ENCODE data around the gene MED28. TPM values are rescaled to one million over a fixed set of nuclear protein-coding genes. Genes with fewer than 3 reads are reported as not detected.
"Not testable (repeated sequence)": the region's sequence is repeated elsewhere in the genome, so short reads cannot be mapped to it uniquely, and the experiment has no call there.

Gene MED28
- total RNA-seq (2014; rRNA removed; shearing (Covaris generic); ENCODE audit: low replicate concordance): 24.8 and 48.7 TPM in 2 replicates

- peaks cover 42% of the 10 kb centered on the region for H3K4me1 ChIP-seq (ENCODE audit: low read length)
- H3K4me2 ChIP-seq (ENCODE audit: low read depth, low read length, poor library complexity, severe bottlenecking): peak within 1 kb of the TSS; percentile 100
- H3K27ac ChIP-seq (ENCODE audit: low read length): peak within 1 kb of the TSS; percentile 71
- H2AFZ ChIP-seq (ENCODE audit: low read length): peak within 1 kb of the TSS; percentile 89
- H3K9me2 ChIP-seq (replicated peaks; ENCODE audit: insufficient read depth, low read length): no peaks in the 10 kb centered on the region
- peaks cover 16% of the 10 kb centered on the region; the same call in 1 of the 2 replicates for H3K36me3 ChIP-seq (ENCODE audit: insufficient read depth, low read length)
- peaks cover 57% of the 10 kb centered on the region for H3K79me2 ChIP-seq (ENCODE audit: low read length)
- H4K20me1 ChIP-seq (ENCODE audit: insufficient read depth, low read depth, low read length): peaks cover 39% of the 10 kb centered on the region
- no peaks in the 10 kb centered on the region for H3K27me3 ChIP-seq (ENCODE audit: low read length)
- no peaks in the 10 kb centered on the region for H3K9me3 ChIP-seq (ENCODE audit: low read length)
- peak within 1 kb of the TSS; percentile 92 for H3K4me3 ChIP-seq (ENCODE audit: low read length)
- H3K9ac ChIP-seq (ENCODE audit: low read length): peak within 1 kb of the TSS; percentile 93
- DNase-seq: peak; percentile 98
Measured at GRCh38 chr4:17614416-17615299, at the start of gene MED28. MED28 (plus strand) TSS chr4:17614641; CDS start chr4:17614655, 14 bp downstream.

- Histone ChIP-seq H3K9ac (ENCODE audit: low read length) (no peak overlapping the region), H4K20me1 (ENCODE audit: insufficient read depth, low read depth, low read length) (no peaks in the 10 kb centered on the region), H3K27ac (ENCODE audit: low read length) (no peak overlapping the region), H3K36me3 (ENCODE audit: insufficient read depth, low read length) (no peaks in the 10 kb centered on the region), H3K9me2 (replicated peaks; ENCODE audit: insufficient read depth, low read length) (no peaks in the 10 kb centered on the region), H3K4me2 (ENCODE audit: low read depth, low read length, poor library complexity, severe bottlenecking) (no peak overlapping the region), H3K9me3 (ENCODE audit: low read length) (no peaks in the 10 kb centered on the region), H3K4me1 (ENCODE audit: low read length) (peaks cover 11% of the 10 kb centered on the region), H3K4me3 (ENCODE audit: low read length) (no peak overlapping the region), H3K79me2 (ENCODE audit: low read length) (no peaks in the 10 kb centered on the region), H3K27me3 (ENCODE audit: low read length) (no peaks in the 10 kb centered on the region), H2AFZ (ENCODE audit: low read length) (no peak overlapping the region)
- DNase-seq: no peak
Measured at GRCh38 chr4:17565846-17566245, 48.6 kb upstream of the MED28 start.

GRCh38 chr4:17567271-17567670, 47.2 kb upstream of the MED28 start:
- no peaks in the 10 kb centered on the region for H3K9me3 ChIP-seq (ENCODE audit: low read length)
- DNase-seq: no peak
- no peaks in the 10 kb centered on the region for H3K9me2 ChIP-seq (replicated peaks; ENCODE audit: insufficient read depth, low read length)
- H4K20me1 ChIP-seq (ENCODE audit: insufficient read depth, low read depth, low read length): no peaks in the 10 kb centered on the region
- H3K79me2 ChIP-seq (ENCODE audit: low read length): no peaks in the 10 kb centered on the region
- peaks cover 11% of the 10 kb centered on the region for H3K4me1 ChIP-seq (ENCODE audit: low read length)
- H3K4me3 ChIP-seq (ENCODE audit: low read length): no peak overlapping the region
- no peaks in the 10 kb centered on the region for H3K36me3 ChIP-seq (ENCODE audit: insufficient read depth, low read length)
- H3K4me2 ChIP-seq (ENCODE audit: low read depth, low read length, poor library complexity, severe bottlenecking): no peak overlapping the region
- H3K9ac ChIP-seq (ENCODE audit: low read length): no peak overlapping the region
- H3K27me3 ChIP-seq (ENCODE audit: low read length): no peaks in the 10 kb centered on the region
- H2AFZ ChIP-seq (ENCODE audit: low read length): peak overlapping the region; percentile 49; the same call in 1 of the 2 replicates
- no peak overlapping the region for H3K27ac ChIP-seq (ENCODE audit: low read length)

- Histone ChIP-seq H3K9ac (ENCODE audit: low read length) (no peak overlapping the region), H3K4me2 (ENCODE audit: low read depth, low read length, poor library complexity, severe bottlenecking) (no peak overlapping the region), H3K27ac (ENCODE audit: low read length) (no peak overlapping the region), H3K27me3 (ENCODE audit: low read length) (no peaks in the 10 kb centered on the region), H2AFZ (ENCODE audit: low read length) (no peak overlapping the region), H3K9me3 (ENCODE audit: low read length) (no peaks in the 10 kb centered on the region), H3K9me2 (replicated peaks; ENCODE audit: insufficient read depth, low read length) (no peaks in the 10 kb centered on the region), H3K4me3 (ENCODE audit: low read length) (no peak overlapping the region), H3K79me2 (ENCODE audit: low read length) (peaks cover 19% of the 10 kb centered on the region), H3K4me1 (ENCODE audit: low read length) (peaks cover 20% of the 10 kb centered on the region), H4K20me1 (ENCODE audit: insufficient read depth, low read depth, low read length) (peaks cover 9% of the 10 kb centered on the region; the same call in 1 of the 2 replicates), H3K36me3 (ENCODE audit: insufficient read depth, low read length) (peaks cover 5% of the 10 kb centered on the region; the same call in 1 of the 2 replicates)
- DNase-seq: no peak
Measured at GRCh38 chr4:17574206-17574605, 40.2 kb upstream of the MED28 start.

- not testable (repeated sequence) for H3K4me3 ChIP-seq (ENCODE audit: low read length); H2AFZ ChIP-seq (ENCODE audit: low read length); H3K27ac ChIP-seq (ENCODE audit: low read length); H3K27me3 ChIP-seq (ENCODE audit: low read length); H3K4me2 ChIP-seq (ENCODE audit: low read depth, low read length, poor library complexity, severe bottlenecking); H3K9me3 ChIP-seq (ENCODE audit: low read length); DNase-seq; H3K9ac ChIP-seq (ENCODE audit: low read length); H3K9me2 ChIP-seq (replicated peaks; ENCODE audit: insufficient read depth, low read length)
- H4K20me1 ChIP-seq (ENCODE audit: insufficient read depth, low read depth, low read length): peaks cover 13% of the 10 kb centered on the region; the same call in 1 of the 2 replicates
- H3K79me2 ChIP-seq (ENCODE audit: low read length): peaks cover 28% of the 10 kb centered on the region
- peaks cover 29% of the 10 kb centered on the region for H3K4me1 ChIP-seq (ENCODE audit: low read length)
- peaks cover 10% of the 10 kb centered on the region; the same call in 1 of the 2 replicates for H3K36me3 ChIP-seq (ENCODE audit: insufficient read depth, low read length)
Measured at GRCh38 chr4:17575177-17575576, 39.3 kb upstream of the MED28 start.

GRCh38 chr4:17576932-17577664, 37.3 kb upstream of the MED28 start, which contains the start of gene LAP3:
LAP3 (plus strand) TSS chr4:17577198; CDS start chr4:17577466, 268 bp downstream.
- H3K79me2 ChIP-seq (ENCODE audit: low read length): peaks cover 43% of the 10 kb centered on the region
- H3K9me3 ChIP-seq (ENCODE audit: low read length): no peaks in the 10 kb centered on the region
- H3K36me3 ChIP-seq (ENCODE audit: insufficient read depth, low read length): peaks cover 29% of the 10 kb centered on the region
- DNase-seq: peak; percentile 98
- H3K9ac ChIP-seq (ENCODE audit: low read length): peak within 1 kb of the TSS; percentile 98
- H3K27ac ChIP-seq (ENCODE audit: low read length): peak within 1 kb of the TSS; percentile 84
- H3K27me3 ChIP-seq (ENCODE audit: low read length): no peaks in the 10 kb centered on the region
- H3K9me2 ChIP-seq (replicated peaks; ENCODE audit: insufficient read depth, low read length): no peaks in the 10 kb centered on the region
- 0 out of 2 replicates have a peak within 1 kb of the TSS, but pooled peaks have one; percentile 66 for H2AFZ ChIP-seq (ENCODE audit: low read length)
- peak within 1 kb of the TSS; percentile 81 for H3K4me3 ChIP-seq (ENCODE audit: low read length)
- peak within 1 kb of the TSS; percentile 89 for H3K4me2 ChIP-seq (ENCODE audit: low read depth, low read length, poor library complexity, severe bottlenecking)
- H3K4me1 ChIP-seq (ENCODE audit: low read length): peaks cover 38% of the 10 kb centered on the region
- peaks cover 13% of the 10 kb centered on the region; the same call in 1 of the 2 replicates for H4K20me1 ChIP-seq (ENCODE audit: insufficient read depth, low read depth, low read length)

- Histone ChIP-seq H3K4me1 (ENCODE audit: low read length) (peaks cover 38% of the 10 kb centered on the region), H3K79me2 (ENCODE audit: low read length) (peaks cover 43% of the 10 kb centered on the region), H4K20me1 (ENCODE audit: insufficient read depth, low read depth, low read length) (peaks cover 13% of the 10 kb centered on the region; the same call in 1 of the 2 replicates), H2AFZ (ENCODE audit: low read length) (no peak overlapping the region), H3K9ac (ENCODE audit: low read length) (peak overlapping the region; percentile 98), H3K27ac (ENCODE audit: low read length) (peak overlapping the region; percentile 84), H3K4me2 (ENCODE audit: low read depth, low read length, poor library complexity, severe bottlenecking) (peak overlapping the region; percentile 89), H3K9me2 (replicated peaks; ENCODE audit: insufficient read depth, low read length) (no peaks in the 10 kb centered on the region), H3K9me3 (ENCODE audit: low read length) (no peaks in the 10 kb centered on the region), H3K36me3 (ENCODE audit: insufficient read depth, low read length) (peaks cover 37% of the 10 kb centered on the region), H3K27me3 (ENCODE audit: low read length) (no peaks in the 10 kb centered on the region), H3K4me3 (ENCODE audit: low read length) (peak overlapping the region; percentile 81)
- peak; percentile 72 for DNase-seq
Measured at GRCh38 chr4:17577665-17578481, 36.6 kb upstream of the MED28 start.
